Upper lobe of left lung (tissue), 4 donors: ENCODE measurements around the gene RAI14.

Source experiments
- CTCF ChIP-seq, 6 experiments: fragments of 450-650 bp in 4 of 6; fragments of 200-600 bp in 2 of 6; sonication (generic) in 2 of 6; IDR thresholded peaks; one replicate each; pipeline ENCODE4 v1.5.1; 2016 to 2019; ENCODE audit warnings: antibody characterized with exemption in 6 of 6
- POLR2AphosphoS5 ChIP-seq, 2 donors: sonication (generic); formaldehyde crosslinking; IDR thresholded peaks; one replicate each; pipeline ENCODE4 v1.5.1; 2017; ENCODE audit warnings: antibody characterized with exemption in 2 of 2

GRCh38 chr5:34616651-34617050 is 39.5 kb upstream of the RAI14 start:
- TF ChIP-seq POLR2AphosphoS5 (IDR thresholded peaks at IDR 0.05), result no peak
- TF ChIP-seq CTCF (IDR thresholded peaks at IDR 0.05), result no peak
